ENCODE data around the gene RAB11FIP4. TPM values are rescaled to one million over a fixed set of nuclear protein-coding genes. Genes with fewer than 3 reads are reported as not detected.

The RAB11FIP4 gene
- total and polyA plus RNA-seq, 2 of the 13 experiments (the other 11 are each of a cell fraction or from before 2014, with no cell fraction given): 28.0 to 89.3 TPM

- TF ChIP-seq ZNF280B (CRISPR knock-in tag; IDR thresholded peaks at IDR 0.05; ENCODE audit: borderline replicate concordance) (peak; percentile 36; the same call in 1 of the 2 replicates), RARA (CRISPR knock-in tag; IDR thresholded peaks at IDR 0.05) (peak; percentile 86), DNMT3B (CRISPR knock-in tag; conservative IDR thresholded peaks at IDR 0.05) (no peak), ZNF282 (IDR thresholded peaks at IDR 0.05; ENCODE audit: partially characterized antibody) (no peak), KAT8 (CRISPR knock-in tag; IDR thresholded peaks at IDR 0.05) (peak; percentile 45; the same call in 1 of the 2 replicates), TBX2 (CRISPR knock-in tag; IDR thresholded peaks at IDR 0.05; ENCODE audit: borderline replicate concordance) (peak; percentile 64), ZSCAN21 (CRISPR knock-in tag; IDR thresholded peaks at IDR 0.05; ENCODE audit: borderline replicate concordance) (0 out of 2 replicates have a peak, but pooled peaks have one; percentile 42), ZNF446 (CRISPR knock-in tag; IDR thresholded peaks at IDR 0.05) (no peak), HIVEP1 (CRISPR knock-in tag; IDR thresholded peaks at IDR 0.05) (peak; percentile 27; the same call in 1 of the 2 replicates), NFYC (CRISPR knock-in tag; IDR thresholded peaks at IDR 0.05) (peak; percentile 62), ATAD3A (CRISPR knock-in tag; IDR thresholded peaks at IDR 0.05) (no peak), HDAC6 (IDR thresholded peaks at IDR 0.05; ENCODE audit: low read depth, low read length) (no peak), ZNF441 (CRISPR knock-in tag; IDR thresholded peaks at IDR 0.05; ENCODE audit: borderline replicate concordance) (no peak), MAFF (IDR thresholded peaks at IDR 0.05; ENCODE audit: low read depth, low read length) (no peak), ARNTL (CRISPR knock-in tag; IDR thresholded peaks at IDR 0.05) (peak; percentile 97), ZNF710 (CRISPR knock-in tag; IDR thresholded peaks at IDR 0.05; ENCODE audit: borderline replicate concordance) (peak; percentile 53; the same call in 1 of the 2 replicates), GATAD2A (CRISPR knock-in tag; IDR thresholded peaks at IDR 0.05) (peak; percentile 74), NONO (IDR thresholded peaks at IDR 0.05) (no peak), NONO (CRISPR knock-in tag; conservative IDR thresholded peaks at IDR 0.05) (0 out of 2 replicates have a peak, but pooled peaks have one; percentile 55), THAP11 (CRISPR knock-in tag; IDR thresholded peaks at IDR 0.05) (peak; percentile 40), ATF1 (CRISPR knock-in tag; IDR thresholded peaks at IDR 0.05) (no peak), NFKBIZ (CRISPR knock-in tag; IDR thresholded peaks at IDR 0.05) (0 out of 2 replicates have a peak, but pooled peaks have one; percentile 51), ZNF816 (CRISPR knock-in tag; IDR thresholded peaks at IDR 0.05; ENCODE audit: borderline replicate concordance) (no peak), CREM (IDR thresholded peaks at IDR 0.05) (peak; percentile 35; the same call in 1 of the 2 replicates), CREM (CRISPR knock-in tag; IDR thresholded peaks at IDR 0.05) (no peak), NCOA1 (CRISPR knock-in tag; IDR thresholded peaks at IDR 0.05) (no peak), NR2F6 (IDR thresholded peaks at IDR 0.05) (peak; percentile 94), NR2F6 (CRISPR knock-in tag; IDR thresholded peaks at IDR 0.05) (peak; percentile 98), PPARG (CRISPR knock-in tag; conservative IDR thresholded peaks at IDR 0.05) (peak; percentile 74), ZNF337 (CRISPR knock-in tag; IDR thresholded peaks at IDR 0.05; ENCODE audit: borderline replicate concordance, low read depth) (peak; percentile 34; the same call in 1 of the 2 replicates), IKZF4 (CRISPR knock-in tag; IDR thresholded peaks at IDR 0.05; ENCODE audit: borderline replicate concordance, low read depth, not compliant biosample characterization) (peak; percentile 65)
Measured at GRCh38 chr17:31497994-31498826, 106.7 kb downstream of the RAB11FIP4 start (continued).

All from HepG2 (cell line).